HG03460 (cell line): ENCODE data around the gene NPC1.
"Not testable (repeated sequence)": the region's sequence is repeated elsewhere in the genome, so short reads cannot be mapped to it uniquely, and the experiment has no call there.

Experiments used
- ATAC-seq: cut with Tn5 transposase; IDR thresholded peaks from one replicate; pipeline ENCODE4 v1.9.1; 2021; ENCODE audit not compliant: unreplicated experiment

NPC1 gene

DNA sequence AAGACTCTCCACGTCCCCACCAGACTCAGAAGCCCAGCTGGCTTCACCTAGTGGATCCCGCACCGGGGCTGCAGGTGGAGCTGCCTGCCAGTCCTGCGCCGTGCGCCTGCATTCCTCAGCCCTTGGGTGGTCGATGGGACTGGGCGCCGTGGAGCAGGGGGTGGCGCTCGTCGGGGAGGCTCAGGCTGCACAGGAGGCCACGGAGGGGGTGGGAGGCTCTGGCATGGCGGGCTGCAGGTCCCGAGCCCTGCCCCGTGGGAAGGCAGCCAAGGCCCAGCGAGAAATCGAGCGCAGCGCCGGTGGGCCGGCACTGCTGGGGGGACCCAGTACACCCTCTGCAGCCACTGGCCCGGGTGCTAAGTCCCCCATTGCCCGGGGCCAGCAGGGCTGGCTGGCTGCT is 8.8 kb downstream of the NPC1 start:
- not testable (repeated sequence) for ATAC-seq

DNA sequence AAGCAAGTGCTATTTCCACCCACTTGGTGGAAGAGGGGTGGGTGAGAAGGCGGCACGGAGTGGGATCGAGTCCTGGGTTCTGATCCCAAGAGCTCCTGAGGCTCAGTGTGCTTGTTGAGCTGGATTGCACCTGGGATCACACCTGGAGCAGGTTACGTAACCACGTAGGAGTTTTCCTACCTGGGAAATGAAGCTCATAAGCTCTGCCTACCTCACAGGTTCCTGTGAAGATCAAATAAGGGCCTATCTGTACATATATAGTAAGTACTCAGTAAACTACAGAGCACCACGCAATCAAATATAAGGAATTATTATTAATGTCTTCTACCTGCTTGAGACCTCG is 11.0 kb downstream of the NPC1 start:
- no peak for ATAC-seq

DNA sequence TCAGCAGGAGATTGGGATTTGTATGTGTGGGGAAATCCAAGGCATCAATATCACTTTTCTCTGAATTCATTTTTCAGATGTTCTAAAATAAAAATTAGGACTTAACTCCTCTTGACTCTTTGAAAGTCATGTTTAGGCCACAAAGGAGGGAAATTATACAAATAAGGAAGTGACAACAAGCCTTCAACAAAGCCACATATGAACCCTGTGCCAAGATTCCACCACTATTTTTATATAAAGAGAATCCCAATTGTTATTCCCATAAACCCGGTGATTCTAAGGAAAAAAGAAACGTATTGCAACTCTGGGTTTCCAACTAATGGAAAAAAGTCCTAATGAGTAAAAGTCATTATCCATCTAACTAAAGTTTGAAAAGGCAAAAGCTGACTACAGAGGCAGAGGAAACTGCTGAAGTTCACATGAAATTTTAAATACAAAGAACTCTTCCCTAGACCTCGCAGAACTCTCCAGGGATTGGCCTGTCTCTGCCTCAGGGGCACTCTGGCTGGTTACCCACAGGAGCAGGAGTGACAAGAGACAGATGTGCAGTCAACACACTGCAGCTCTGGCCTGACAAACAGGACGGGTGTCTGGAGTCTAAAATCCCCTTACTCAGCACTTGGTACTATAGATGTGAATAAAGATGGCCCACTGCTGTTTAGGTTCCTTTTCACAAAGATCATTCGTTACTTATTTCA is 11.5 kb downstream of the NPC1 start:
- no peak for ATAC-seq

DNA sequence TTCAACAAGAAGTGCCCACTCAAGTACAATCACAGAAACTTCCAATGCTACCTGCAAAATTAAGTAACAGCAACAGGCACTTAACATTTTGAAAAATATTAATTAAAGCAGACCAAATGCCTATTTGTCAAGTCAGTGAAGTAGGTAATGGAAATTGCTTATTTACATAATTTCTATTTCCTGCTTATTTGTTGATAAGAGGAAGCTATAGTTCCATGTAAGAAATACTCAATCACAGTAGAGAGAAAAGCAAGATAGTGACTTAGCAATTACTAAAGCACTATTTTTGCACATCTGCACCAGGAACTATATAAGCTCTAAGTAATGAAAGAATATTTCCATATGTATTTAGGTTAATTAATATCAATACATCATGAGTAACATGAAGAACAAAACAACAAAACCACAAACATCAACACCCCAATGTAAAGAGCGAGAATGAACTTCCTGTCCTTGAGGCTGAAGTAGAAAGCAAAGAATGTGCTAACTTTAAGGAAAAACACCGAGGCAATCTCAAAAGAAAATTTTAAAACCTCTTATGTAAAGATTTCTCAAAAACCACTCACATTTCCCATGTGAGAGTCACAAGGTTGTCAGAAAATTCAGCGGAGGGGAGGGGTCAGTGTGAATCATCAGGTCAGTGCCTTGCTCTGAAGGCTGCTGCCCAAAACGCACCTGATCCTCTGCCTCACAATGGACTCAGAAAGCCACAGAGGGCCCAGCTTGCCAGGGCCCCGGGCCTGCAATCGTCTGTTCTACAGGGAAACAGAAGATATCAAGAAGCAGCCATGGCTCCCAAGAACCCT is 12.5 kb downstream of the NPC1 start:
- no peak for ATAC-seq

DNA sequence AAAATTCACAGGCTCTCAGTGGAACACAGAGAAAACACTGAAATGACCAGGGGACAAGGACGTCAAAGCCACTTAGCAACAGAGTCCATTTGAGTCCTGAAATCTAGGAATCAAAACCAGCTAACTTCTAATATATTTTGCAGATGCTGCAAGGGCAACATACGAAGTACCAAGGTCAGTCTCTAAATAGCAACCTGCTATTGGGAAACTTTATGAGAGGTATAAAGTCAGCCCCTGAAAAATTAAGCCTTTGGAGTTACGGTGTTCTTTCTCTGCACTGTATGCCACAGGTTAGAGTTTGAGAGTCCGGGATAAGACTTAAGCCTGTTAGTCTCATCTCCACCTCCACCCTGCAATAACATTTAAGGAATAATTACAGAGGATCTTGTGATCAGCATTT is 13.3 kb downstream of the NPC1 start:
- no peak for ATAC-seq

DNA sequence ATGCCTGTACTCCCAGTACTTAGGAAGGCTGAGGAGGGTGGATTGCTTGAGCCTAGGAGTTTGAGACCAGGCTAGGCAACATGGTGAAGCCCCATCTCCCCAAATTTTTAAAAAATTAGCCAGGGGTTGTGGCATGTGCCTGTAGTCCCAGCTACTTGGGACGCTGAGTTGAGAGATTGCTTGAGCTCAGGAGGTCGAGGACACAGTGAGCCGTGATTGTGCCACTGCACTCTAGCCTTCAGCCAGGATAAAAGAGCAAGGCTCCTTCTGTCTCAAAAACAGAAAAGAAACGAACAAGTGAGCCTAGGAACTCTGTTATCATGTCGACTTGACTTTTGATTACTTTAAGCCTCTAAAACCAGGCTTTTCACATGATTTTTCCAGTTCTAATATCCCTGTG is 13.7 kb downstream of the NPC1 start:
- ATAC-seq: no peak

DNA sequence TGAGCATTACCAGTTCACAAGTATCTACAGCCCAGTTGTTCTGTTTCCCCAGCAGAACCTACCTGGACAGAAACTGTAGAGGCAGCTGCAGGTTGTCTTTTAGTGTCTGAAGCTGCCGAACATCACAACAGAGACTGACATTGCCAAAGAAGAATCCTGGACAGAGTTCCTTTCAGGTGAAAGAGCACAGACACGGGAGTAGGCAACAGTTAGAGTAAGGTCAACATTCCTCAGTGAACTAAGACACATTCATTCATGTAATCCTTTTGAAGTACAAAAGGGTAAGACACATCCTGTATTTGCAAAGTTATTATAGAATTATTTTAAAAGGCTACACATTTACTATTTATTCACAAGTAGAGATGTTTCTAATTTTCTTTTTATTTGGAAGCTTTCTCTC is 14.3 kb downstream of the NPC1 start:
- ATAC-seq: no peak

DNA sequence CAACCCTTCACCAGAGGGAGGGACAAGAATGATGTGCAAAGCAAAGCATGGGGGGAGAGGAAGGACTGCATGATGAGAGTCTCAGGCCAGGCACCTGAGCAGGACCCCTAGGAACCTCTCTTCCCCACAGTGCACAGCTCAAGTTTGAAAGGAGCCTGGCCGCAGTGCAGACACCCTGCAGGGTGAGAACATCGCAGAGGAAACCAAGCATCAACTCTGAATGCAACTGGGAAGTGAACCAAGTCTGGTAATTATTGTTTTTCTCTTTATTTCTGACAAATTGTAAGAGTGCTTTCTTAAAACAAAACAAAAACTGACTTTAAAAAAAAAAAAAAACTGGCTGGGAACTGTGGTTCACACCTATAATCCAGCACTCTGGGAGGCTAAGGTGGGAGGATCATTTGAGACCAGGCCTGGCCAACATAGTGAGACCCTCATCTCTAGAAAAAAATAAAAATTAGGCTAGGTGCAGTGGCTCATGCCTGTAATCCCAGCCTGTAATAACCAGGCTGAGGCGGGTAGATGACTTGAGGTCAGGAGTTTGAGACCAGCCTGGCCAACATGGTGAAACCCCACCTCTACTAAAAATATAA is 15.3 kb downstream of the NPC1 start:
- no peak for ATAC-seq

DNA sequence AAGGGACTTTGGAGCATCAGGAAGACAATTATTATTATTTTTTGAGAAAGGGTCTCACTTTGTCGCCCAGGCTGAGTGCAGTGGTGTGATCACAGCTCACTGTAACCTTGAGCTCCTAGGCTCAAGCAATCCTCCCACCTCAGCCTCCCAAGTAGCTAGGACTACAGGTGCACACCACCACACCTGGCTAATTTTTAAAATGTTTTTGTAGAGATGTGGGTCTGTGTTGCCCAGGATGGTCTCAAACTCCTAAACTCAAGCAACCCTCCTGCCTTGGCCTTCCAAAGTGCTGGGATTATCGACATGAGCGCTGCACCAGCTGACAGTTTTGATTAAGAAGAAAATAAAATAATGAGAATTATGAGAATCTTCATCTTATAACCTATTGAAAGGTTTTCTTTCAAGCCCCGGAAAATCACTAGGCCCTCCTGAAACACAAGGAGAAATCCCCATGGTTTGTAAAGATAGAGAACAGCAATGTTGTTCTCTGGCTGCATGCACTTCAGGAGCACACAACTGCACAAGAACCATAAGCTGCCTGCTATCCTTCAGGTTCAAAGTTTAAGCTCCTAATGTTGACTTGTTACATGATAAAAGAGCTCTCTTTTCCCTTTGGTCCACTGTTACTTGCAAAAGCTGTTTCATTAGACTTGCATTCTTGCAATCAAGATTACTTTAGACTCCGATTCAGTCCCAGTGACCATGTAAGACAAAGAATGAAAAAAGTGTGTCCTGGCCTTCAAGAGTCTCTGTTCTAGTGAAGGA is 16.8 kb downstream of the NPC1 start:
- no peak for ATAC-seq

DNA sequence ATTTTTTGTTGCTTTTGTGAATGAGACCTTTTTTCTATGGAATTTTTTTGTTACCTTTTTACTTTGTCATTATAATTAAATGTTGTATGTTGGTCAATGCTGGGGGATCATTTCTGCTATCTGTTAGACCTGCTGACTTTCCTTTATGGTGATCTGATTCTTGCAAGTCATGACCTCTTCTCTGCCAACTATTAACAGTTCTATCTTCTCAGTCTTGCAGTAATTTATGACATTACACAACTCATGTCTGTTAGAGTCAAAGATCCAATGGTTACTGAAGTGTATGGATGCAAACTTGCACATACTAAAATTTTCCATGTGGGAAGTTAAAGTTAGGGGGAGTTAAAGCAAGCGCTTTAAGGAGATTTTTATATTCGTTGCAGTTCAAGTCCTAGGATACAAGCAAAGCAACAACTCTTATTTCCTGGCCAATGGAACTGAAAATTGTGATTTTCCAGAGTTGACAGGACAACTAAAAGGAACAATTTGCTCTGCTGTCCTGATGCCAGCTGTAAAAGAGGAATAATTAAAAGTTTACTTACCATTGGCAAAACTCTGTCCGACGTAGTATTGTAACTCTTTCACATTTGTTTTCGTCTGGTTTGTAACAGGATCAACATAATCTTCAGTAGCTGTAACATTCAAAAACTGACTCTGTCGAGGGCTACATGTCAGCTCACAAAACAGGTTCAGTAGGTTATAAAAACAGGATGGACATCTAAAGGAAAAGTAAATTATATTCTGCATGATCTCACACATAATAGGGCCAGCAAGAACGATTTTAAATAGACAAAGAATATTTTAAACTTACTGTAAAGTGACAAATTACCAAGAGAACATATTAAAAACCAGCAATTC is 17.8 kb downstream of the NPC1 start:
- ATAC-seq: no peak

DNA sequence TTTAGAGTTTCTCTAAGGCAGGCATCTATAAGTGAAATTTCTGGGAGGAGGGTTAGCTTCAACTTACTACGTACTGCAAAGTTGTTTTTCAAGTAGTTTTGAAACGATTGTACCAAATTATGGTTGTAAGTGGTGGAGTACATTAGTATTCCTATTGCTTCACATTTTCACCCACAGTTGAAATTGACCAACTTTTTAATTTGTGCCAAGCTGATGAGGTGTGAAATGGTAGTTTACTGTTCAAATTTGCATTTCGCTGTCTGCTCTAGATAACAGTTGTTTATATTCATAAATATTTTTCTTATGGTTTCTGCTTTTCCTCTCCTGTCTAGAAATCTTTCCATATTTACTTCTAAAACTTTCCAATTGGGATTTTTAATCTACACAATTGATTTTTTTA is 18.6 kb downstream of the NPC1 start:
- ATAC-seq: no peak

DNA sequence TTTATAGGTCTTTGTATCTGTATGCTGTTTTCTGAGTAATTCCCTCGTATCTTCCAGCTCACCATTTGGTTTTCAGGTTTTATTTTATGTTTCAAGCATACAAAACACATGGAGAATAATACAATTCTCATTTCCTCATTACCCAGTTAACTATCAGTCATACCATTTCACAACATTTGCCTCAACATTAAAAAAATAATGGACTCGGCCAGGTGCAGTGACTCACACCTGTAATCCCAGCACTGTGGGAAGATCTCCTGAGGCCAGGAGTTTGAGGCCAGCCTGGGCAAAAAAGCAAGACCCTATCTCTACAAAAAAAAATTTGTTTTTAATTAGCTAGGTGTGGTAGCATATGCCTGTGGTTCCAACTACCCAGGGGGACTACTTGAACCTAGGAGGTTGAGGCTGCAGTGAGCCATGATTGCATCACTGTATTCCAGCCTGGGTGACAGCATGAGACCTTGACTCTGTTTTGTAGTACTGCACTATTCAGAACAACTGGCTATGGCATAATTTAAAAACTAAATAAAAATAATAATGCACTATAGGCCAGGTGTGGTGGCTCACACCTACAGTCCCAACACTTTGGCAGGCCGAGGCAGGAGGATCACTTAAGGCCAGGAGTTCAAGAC is 20.3 kb downstream of the NPC1 start:
- ATAC-seq: no peak

DNA sequence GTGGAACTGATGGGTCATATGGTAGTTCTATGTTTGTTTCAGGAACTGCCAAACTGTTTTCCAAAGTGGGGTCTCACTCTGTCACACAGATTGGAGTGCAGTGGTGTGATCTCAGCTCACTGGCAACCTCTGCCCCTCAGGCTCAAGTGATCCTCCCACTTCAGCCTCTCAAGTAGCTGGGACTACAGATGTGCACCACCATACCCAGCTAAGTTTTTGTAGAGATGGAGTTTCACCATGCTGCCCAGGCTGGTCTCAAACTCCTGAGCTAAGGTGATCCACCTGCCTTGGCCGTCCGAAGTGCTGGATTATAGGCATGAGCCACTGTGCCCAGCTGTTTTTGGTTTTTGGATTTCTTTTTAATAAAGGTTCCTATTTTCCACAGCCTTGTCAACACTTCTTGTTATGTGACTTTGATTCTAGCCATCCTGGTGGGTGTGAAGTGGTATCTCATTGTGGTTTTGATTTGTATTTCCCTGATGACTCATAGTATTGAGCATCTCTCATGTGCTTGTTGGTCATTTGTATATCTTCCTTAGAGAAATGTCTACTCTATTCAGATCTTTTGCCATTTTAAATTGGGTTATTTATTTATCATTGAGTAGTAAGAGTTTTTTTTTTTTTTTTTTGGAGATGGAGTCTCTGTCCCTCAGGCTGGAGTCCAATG is 22.8 kb downstream of the NPC1 start:
- no peak for ATAC-seq

DNA sequence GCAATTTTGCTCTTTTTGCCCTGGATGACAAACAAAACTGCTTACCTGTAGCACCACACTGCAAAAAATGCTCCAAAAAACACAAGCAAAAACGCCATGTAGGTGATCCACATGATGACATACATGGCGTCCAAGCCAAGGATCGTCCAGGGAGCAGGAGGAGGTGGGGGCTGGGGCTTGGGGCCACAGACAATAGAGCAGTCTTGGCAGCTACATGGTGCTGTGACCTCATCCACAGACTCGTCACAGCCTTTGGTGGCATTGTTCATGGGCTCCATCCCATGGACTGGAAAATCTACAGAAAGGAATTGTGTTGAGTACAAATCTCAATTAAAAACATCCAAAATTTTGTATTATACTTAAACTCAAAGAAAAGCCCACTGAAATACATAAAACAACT is 26.1 kb downstream of the NPC1 start:
- ATAC-seq: no peak

DNA sequence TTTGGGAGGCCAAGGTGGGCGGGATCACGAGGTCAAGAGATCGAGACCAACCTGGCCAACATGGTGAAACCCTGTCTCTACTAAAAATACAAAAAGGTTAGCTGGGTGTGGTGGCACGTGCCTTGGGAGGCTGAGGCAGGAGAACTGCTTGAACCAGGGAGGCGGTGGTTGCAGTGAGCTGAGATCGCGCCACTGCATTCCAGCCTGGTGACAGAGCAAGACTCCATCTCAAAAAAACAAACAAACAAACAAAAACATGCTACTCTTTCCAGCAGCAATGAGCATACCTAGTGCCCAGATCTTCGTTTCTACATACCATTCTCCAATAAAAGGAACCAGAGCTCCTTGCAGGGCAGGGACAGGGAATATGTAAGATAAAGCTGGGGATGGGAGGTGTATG is 28.8 kb downstream of the NPC1 start:
- ATAC-seq: not testable (repeated sequence)

DNA sequence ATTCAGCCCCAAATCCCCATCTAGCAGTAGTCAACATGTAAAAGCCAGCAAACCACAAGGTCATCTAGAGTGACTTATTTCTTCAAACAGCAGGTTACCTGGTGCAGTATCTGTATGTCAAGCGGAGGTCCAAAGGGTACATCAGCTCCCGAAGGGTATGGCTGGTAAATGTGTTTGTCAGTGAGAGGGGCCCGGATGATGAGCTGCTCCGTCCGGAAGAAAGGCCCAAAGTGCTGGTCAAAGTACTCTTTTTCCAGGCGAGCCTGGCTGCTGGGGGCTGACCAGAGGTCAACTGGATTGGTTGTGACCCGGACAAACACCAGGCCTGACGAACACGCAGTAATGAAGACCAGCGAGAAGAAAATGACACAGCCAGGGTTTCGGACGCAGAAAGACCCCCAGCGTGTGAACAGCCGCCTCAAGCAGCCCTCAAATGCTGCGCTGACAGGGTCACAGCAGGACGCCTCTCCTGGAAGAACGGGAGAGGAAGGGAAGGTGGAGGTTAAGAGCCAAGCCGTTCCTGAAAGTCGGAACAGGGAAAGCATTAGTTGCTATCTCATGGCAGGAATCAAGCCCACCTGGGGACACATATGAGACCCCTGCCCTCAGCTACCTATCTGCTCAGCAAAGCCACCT is 30.0 kb downstream of the NPC1 start:
- ATAC-seq: no peak

DNA sequence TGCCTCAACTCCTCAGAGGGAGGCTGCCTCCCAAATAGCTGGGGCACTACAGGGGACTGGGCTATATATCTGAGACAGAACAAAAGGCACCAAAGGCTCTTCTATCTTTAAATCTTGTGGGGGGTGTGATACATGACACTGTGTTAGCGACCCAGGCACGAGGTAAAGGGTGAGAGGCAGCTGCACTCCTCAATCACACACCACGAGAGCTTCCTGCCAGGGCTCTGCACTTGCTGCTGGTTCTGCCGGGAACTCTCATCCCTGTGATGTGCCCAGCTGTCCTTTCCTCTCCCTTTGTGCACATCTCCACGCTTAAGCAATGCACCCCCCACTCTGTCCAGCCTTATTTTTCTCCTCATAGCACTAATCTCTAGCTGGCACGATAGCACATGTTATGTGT is 32.4 kb downstream of the NPC1 start:
- no peak for ATAC-seq

DNA sequence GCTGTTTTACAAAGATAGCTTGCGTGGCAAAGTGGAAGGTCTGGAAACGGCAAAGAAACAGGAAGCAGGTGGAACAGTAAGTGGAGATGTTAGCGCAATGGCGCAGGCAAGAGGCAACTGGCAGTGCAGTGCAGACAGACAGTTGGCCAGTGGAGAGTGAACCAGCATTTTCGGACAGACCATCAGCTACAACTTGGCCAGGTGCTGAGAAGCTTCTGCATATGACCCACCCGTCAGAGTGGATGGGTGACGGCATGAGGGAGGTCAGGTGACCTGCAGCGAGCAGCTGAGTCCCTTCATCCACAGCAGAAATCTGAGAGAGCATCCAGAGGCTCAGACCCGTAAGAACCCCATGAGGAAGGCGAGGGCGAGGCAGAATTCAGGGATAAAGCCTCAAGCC is 33.8 kb downstream of the NPC1 start:
- no peak for ATAC-seq

DNA sequence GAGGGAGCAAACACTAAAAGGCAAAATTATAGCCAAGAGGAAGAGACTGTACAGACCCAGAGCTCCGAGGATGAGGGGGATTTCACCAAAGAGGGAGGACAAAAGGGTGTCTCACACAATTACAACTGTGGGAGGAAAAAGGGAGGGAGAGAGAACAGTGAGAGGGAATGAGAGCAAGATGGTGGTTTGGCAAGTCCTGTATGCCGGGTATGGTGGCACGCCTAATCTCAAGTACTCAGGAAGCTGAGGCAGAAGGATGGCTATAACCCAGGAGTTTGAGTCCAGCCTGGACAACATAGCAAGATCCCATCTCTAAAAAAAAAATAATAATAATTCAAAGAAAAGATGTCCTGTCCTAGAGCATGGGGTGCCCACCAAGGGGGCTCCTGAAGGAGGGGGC is 34.3 kb downstream of the NPC1 start:
- ATAC-seq: no peak
